Panc1 (cell line): ENCODE measurements around the gene HSPA4L. TPM values are rescaled to one million over a fixed set of nuclear protein-coding genes. Genes with fewer than 3 reads are reported as not detected.

Experiments
- ATAC-seq: fragments of 200-7000 bp; cut with Tn5 transposase; 2 replicates; pipeline ENCODE4 v1.9.1; 2020; ENCODE audit warnings: mild to moderate bottlenecking, moderate library complexity
- BruUV-seq: library from RNA; stranded (reverse); fragments of 400-500 nt; replicated peaks from 2 replicates; lab custom pipeline; 2021; lab: Mats Ljungman, UMichigan
- CTCF ChIA-PET: fragments of 300-600 bp; sonication (Branson Sonifier 250); formaldehyde crosslinking; loops from one replicate; lab custom pipeline; 2022; ENCODE audit warnings: antibody characterized with exemption; lab: Charles Lee
- POLR2A ChIA-PET: fragments of 300-600 bp; sonication (Branson Sonifier 250); formaldehyde crosslinking; loops from one replicate; lab custom pipeline; 2022; ENCODE audit warnings: antibody characterized with exemption; lab: Charles Lee
- DNase-seq: peaks from one replicate; pipeline ENCODE4 v3.0.0-alpha.2; 2010; ENCODE audit warnings: low read depth, low spot score
- H3K27ac ChIP-seq: 2 replicates; pipeline ENCODE4 v1.5.1; 2011; ENCODE audit warnings: mild to moderate bottlenecking, low read length, inconsistent platforms
- H3K27me3 ChIP-seq: fragments of 200-500 bp; sonication (Bioruptor generic); 2 replicates; pipeline ENCODE4 v1.6.0; 2014; ENCODE audit warnings: low read length, inconsistent platforms; ENCODE audit not compliant: control insufficient read depth, insufficient read depth
- H3K36me3 ChIP-seq: fragments of 200-500 bp; sonication (Bioruptor generic); 2 replicates; pipeline ENCODE4 v1.5.1; 2014; ENCODE audit warnings: inconsistent platforms, mild to moderate bottlenecking, low read length, moderate library complexity; ENCODE audit not compliant: control insufficient read depth, insufficient read depth
- H3K4me1 ChIP-seq: 2 replicates; pipeline ENCODE4 v1.5.1; 2011; ENCODE audit warnings: inconsistent platforms, mild to moderate bottlenecking, low read length, moderate library complexity; ENCODE audit not compliant: control insufficient read depth, insufficient read depth
- H3K4me3 ChIP-seq, 2 experiments: 2 replicates each; pipeline ENCODE4 v1.5.1; 2011 to 2012; ENCODE audit warnings: low read depth in 2 of 2, low read length in 2 of 2, mild to moderate bottlenecking in 2 of 2, inconsistent platforms in 1 of 2, moderate library complexity in 1 of 2
- H3K9me3 ChIP-seq: fragments of 200-500 bp; sonication (Bioruptor generic); 2 replicates; pipeline ENCODE4 v1.5.1; 2014; ENCODE audit warnings: low read depth, mild to moderate bottlenecking, inconsistent platforms, low read length, moderate library complexity; ENCODE audit not compliant: control insufficient read depth, insufficient read depth
- CTCF ChIP-seq: fragments of 450-650 bp; IDR thresholded peaks from 2 replicates; pipeline ENCODE4 v1.5.1; 2017; ENCODE audit warnings: mild to moderate bottlenecking
- POLR2AphosphoS5 ChIP-seq: IDR thresholded peaks from 2 replicates; pipeline ENCODE4 v1.6.1; 2012; ENCODE audit warnings: mild to moderate bottlenecking, low read depth, low read length, moderate library complexity
- REST ChIP-seq, 2 experiments: IDR thresholded peaks; 2 replicates each; pipeline ENCODE4 v1.6.1; 2011 to 2012; ENCODE audit warnings: low read depth in 2 of 2, control low read depth in 1 of 2, low read length in 1 of 2, mild to moderate bottlenecking in 1 of 2, moderate library complexity in 1 of 2; ENCODE audit not compliant: insufficient read depth in 1 of 2
- SIN3A ChIP-seq: IDR thresholded peaks from 2 replicates; pipeline ENCODE4 v1.6.1; 2012; ENCODE audit warnings: low read depth, mild to moderate bottlenecking, low read length, moderate library complexity, borderline replicate concordance; ENCODE audit not compliant: insufficient read depth
- TCF7L2 ChIP-seq: IDR thresholded peaks from 2 replicates; pipeline ENCODE4 v1.6.1; 2011; ENCODE audit warnings: mild to moderate bottlenecking, low read depth, low read length, inconsistent platforms
- in situ Hi-C: cut with HindIII; loops from 2 replicates; pipeline ENCODE4 v1.10.0; 2016; ENCODE audit warnings: low sequenced_read_pairs, low pct_unique_long_range_greater_than_20kb
- intact Hi-C: fragments of 100-400 bp; cut with micrococcal nuclease; formaldehyde crosslinking; loops from one replicate; pipeline ENCODE4 v1.10.0; 2022; ENCODE audit not compliant: unreplicated experiment
- total RNA-seq: library from RNA; stranded (reverse); gene quantifications from one replicate; pipeline ENCODE4 v1.2.1, GENCODE V29; 2021; ENCODE audit not compliant: unreplicated experiment

Gene HSPA4L
- total RNA-seq, 1 experiment from 2014 or later: 21.5 TPM

GRCh38 chr4:127741247-127741646 is 40.9 kb upstream of the HSPA4L start:
- no TSS peak for BruUV-seq
- Histone ChIP-seq H3K4me3 (no peak overlapping the region), H3K27me3 (no peaks in the 10 kb centered on the region), H3K4me1 (no peaks in the 10 kb centered on the region), H3K9me3 (no peaks in the 10 kb centered on the region), H3K27ac (no peak overlapping the region), H3K36me3 (no peaks in the 10 kb centered on the region)
- ATAC-seq: no peak
- no peak for DNase-seq
- intact Hi-C loops (no loop called here), in situ Hi-C loops (no loop called here)
- TF ChIP-seq TCF7L2: no peak
- no peak for TF ChIP-seq CTCF
- TF ChIP-seq POLR2AphosphoS5: no peak
- no peak for TF ChIP-seq SIN3A
- TF ChIP-seq REST (IDR thresholded peaks at IDR 0.05; ENCODE audit: insufficient read depth in 1 of 2, low read depth in 2 of 2, low read length in 1 of 2): no peak
- POLR2A ChIA-PET: no interaction called here
- CTCF ChIA-PET: no interaction called here

GRCh38 chr4:127747883-127748282 is 34.2 kb upstream of the HSPA4L start:
- no peak for DNase-seq
- intact Hi-C loops: no loop called here
- ATAC-seq: no peak
- BruUV-seq: no TSS peak
- H3K27ac ChIP-seq: no peak overlapping the region
- 0 out of 2 replicates have a peak, but pooled peaks cover 2% of the 10 kb centered on the region for H3K9me3 ChIP-seq
- POLR2A ChIA-PET: no interaction called here
- TF ChIP-seq CTCF: no peak
- TF ChIP-seq REST (IDR thresholded peaks at IDR 0.05; ENCODE audit: insufficient read depth in 1 of 2, low read depth in 2 of 2, low read length in 1 of 2): no peak
- no peaks in the 10 kb centered on the region for H3K4me1 ChIP-seq
- in situ Hi-C loops: no loop called here
- H3K4me3 ChIP-seq: no peak overlapping the region
- H3K36me3 ChIP-seq: no peaks in the 10 kb centered on the region
- H3K27me3 ChIP-seq: no peaks in the 10 kb centered on the region
- CTCF ChIA-PET: no interaction called here
